ENCODE data around the gene RNF207. TPM values are rescaled to one million over a fixed set of nuclear protein-coding genes. Genes with fewer than 3 reads are reported as not detected.

The RNF207 gene
- total and polyA plus RNA-seq, 2 of the 4 experiments (the other 2 are of a cell fraction), result 2.7 to 17.2 TPM

- H3K27ac ChIP-seq (ENCODE audit: insufficient read depth, low read length), result no peak overlapping the region
- H4K20me1 ChIP-seq (ENCODE audit: insufficient read depth, low read length), result peaks cover 32% of the 10 kb centered on the region
- H3K27me3 ChIP-seq (ENCODE audit: control insufficient read depth, insufficient read depth, low read length), result peaks cover 45% of the 10 kb centered on the region
- no peak overlapping the region for H3K14ac ChIP-seq (replicated peaks; ENCODE audit: low read depth, low read length)
- no peak overlapping the region for H2BK15ac ChIP-seq (ENCODE audit: low read depth, low read length)
- 18% methylated on average over 2 of the region's 10 CpGs; no CpG with 5 or more reads in 1 of the 2 experiments for WGBS, 2 experiments (ENCODE audit: extremely low coverage in 2 of 2, insufficient read length in 1 of 2)
- DNase-seq (no peak), ATAC-seq (ENCODE audit: low read depth) (no peak)
- dilution Hi-C loops (cut with HindIII; ENCODE audit: low sequenced_read_pairs, unreplicated experiment) (no loop called here), intact Hi-C loops (cut with micrococcal nuclease) (no loop called here), in situ Hi-C loops (cut with MboI; ENCODE audit: low sequenced_read_pairs) (no loop called here)
- H2AFZ ChIP-seq (replicated peaks; ENCODE audit: low read length, poor library complexity), result peak overlapping the region; percentile 5
- no peak overlapping the region for H3K4ac ChIP-seq (ENCODE audit: low read depth, low read length)
- CTCF ChIA-PET, result no interaction called here
- H3K23ac ChIP-seq (ENCODE audit: low read depth, low read length), result no peak overlapping the region
- BruUV-seq (replicated peaks), result no TSS peak
- H3K4me1 ChIP-seq (ENCODE audit: control insufficient read depth, insufficient read depth, low read length), result peaks cover 16% of the 10 kb centered on the region
- H4K91ac ChIP-seq (ENCODE audit: insufficient read depth, low read depth, low read length), result no peak overlapping the region
- peaks cover 14 to 20% of the 10 kb centered on the region in 2 experiments for H3K79me1 ChIP-seq (ENCODE audit: low read depth in 1 of 2, low read length in 2 of 2)
- no peak overlapping the region for H4K8ac ChIP-seq (ENCODE audit: low read depth in 2 of 2, low read length in 2 of 2)
- H3K36me3 ChIP-seq (ENCODE audit: control insufficient read depth, insufficient read depth, low read length), result peaks cover 12% of the 10 kb centered on the region
- no peak overlapping the region for H3K18ac ChIP-seq (ENCODE audit: low read depth, low read length)
- H4K5ac ChIP-seq (ENCODE audit: low read depth, low read length), result no peak overlapping the region
- H3K9ac ChIP-seq (ENCODE audit: low read depth, low read length), result no peak overlapping the region
- TF ChIP-seq NFE2L2 (IDR thresholded peaks at IDR 0.05; ENCODE audit: low read depth, low read length) (no peak), RCOR1 (IDR thresholded peaks at IDR 0.05; ENCODE audit: insufficient replicate concordance, low read length) (no peak), CTCF (conservative IDR thresholded peaks at IDR 0.05; ENCODE audit: low read depth, low read length) (no peak), SMC3 (IDR thresholded peaks at IDR 0.05; ENCODE audit: low read depth, low read length) (no peak), FOS (IDR thresholded peaks at IDR 0.05; ENCODE audit: low read depth, low read length) (no peak), POLR2A (IDR thresholded peaks at IDR 0.05; ENCODE audit: low read depth, low read length) (no peak), RAD21 (IDR thresholded peaks at IDR 0.05; ENCODE audit: low read length) (no peak)
- no peak overlapping the region for H2BK20ac ChIP-seq (ENCODE audit: low read depth, low read length)
- no peak overlapping the region for H2AK5ac ChIP-seq (ENCODE audit: low read depth, low read length)
- H3K9me1 ChIP-seq (ENCODE audit: insufficient read depth, low read length), result peaks cover 15% of the 10 kb centered on the region
- H2BK120ac ChIP-seq (ENCODE audit: low read depth, low read length), result no peak overlapping the region
- peak overlapping the region; percentile 33 for H2AK9ac ChIP-seq (replicated peaks; ENCODE audit: low read depth, low read length, poor library complexity)
- POLR2A ChIA-PET (ENCODE audit: unreplicated experiment), result no interaction called here
- no peak overlapping the region for H3K56ac ChIP-seq (ENCODE audit: extremely low read depth, insufficient read depth, low read length)
- H3K9me3 ChIP-seq (ENCODE audit: control insufficient read depth, insufficient read depth, low read length), result no peaks in the 10 kb centered on the region
- H2BK5ac ChIP-seq (ENCODE audit: low read depth, low read length, poor library complexity, severe bottlenecking), result no peak overlapping the region
- H3K4me2 ChIP-seq (ENCODE audit: low read depth, low read length), result no peak overlapping the region
- H3K4me3 ChIP-seq (ENCODE audit: insufficient read depth, low read depth, low read length), result no peak overlapping the region
Observed at GRCh38 chr1:6181347-6181770, 24.6 kb upstream of the RNF207 start.
